ENCODE data around the gene PTGFRN.

GRCh38 chr1:116931016-116931918 is 21.6 kb downstream of the PTGFRN start:
- TF ChIP-seq CTCF (IDR thresholded peaks at IDR 0.05; ENCODE audit: low read length): no peak
- TF ChIP-seq EZH2 (optimal IDR thresholded peaks at IDR 0.05; ENCODE audit: low read depth, low read length): no peak
